PC-9 (cell line): ENCODE results near the gene NGEF. TPM values are rescaled to one million over a fixed set of nuclear protein-coding genes. Genes with fewer than 3 reads are reported as not detected.

Experiments used
- BruUV-seq: library from RNA; stranded (reverse); fragments of 400-500 nt; replicated peaks from 2 replicates; lab custom pipeline; 2021; lab: Mats Ljungman, UMichigan
- CTCF ChIA-PET: fragments of 300-600 bp; sonication (Branson Sonifier 250); formaldehyde crosslinking; loops from one replicate; lab custom pipeline; 2022; ENCODE audit warnings: antibody characterized with exemption; lab: Charles Lee
- POLR2A ChIA-PET: fragments of 300-600 bp; sonication (Branson Sonifier 250); formaldehyde crosslinking; loops from one replicate; lab custom pipeline; 2022; ENCODE audit warnings: antibody characterized with exemption; ENCODE audit not compliant: unreplicated experiment; lab: Charles Lee
- DNase-seq, 2 experiments: peaks; one replicate each; pipeline versions ENCODE4 v3.0.0 to v3.0.0-alpha.2; 2015 to 2022; ENCODE audit warnings: mixed read lengths in 1 of 2
- H2AFZ ChIP-seq: fragments of 200-600 bp; sonication (generic); 2 replicates; pipeline ENCODE4 v1.8.1; 2017; ENCODE audit warnings: antibody characterized with exemption
- H3F3A ChIP-seq: fragments of 200-600 bp; sonication (generic); 2 replicates; pipeline ENCODE4 v1.8.1; 2017; ENCODE audit warnings: antibody characterized with exemption, mild to moderate bottlenecking, low read depth; ENCODE audit not compliant: insufficient read depth
- H3K27ac ChIP-seq: fragments of 200-600 bp; sonication (generic); 2 replicates; pipeline ENCODE4 v1.6.1; 2016; ENCODE audit warnings: mixed run types
- H3K27me3 ChIP-seq: fragments of 200-600 bp; sonication (generic); 2 replicates; pipeline ENCODE4 v1.6.1; 2016; ENCODE audit warnings: low read depth, mixed run types; ENCODE audit not compliant: insufficient read depth
- H3K36me3 ChIP-seq: fragments of 200-600 bp; sonication (generic); 2 replicates; pipeline ENCODE4 v1.6.1; 2016; ENCODE audit warnings: low read depth, mixed run types
- H3K4me1 ChIP-seq: fragments of 200-600 bp; sonication (generic); replicated peaks from 2 replicates; pipeline ENCODE4 v1.6.1; 2016; ENCODE audit warnings: mixed run types; ENCODE audit not compliant: insufficient read depth
- H3K4me2 ChIP-seq: fragments of 200-600 bp; sonication (generic); 2 replicates; pipeline ENCODE4 v1.6.1; 2017; ENCODE audit warnings: mixed run types
- H3K4me3 ChIP-seq: fragments of 200-600 bp; sonication (generic); 2 replicates; pipeline ENCODE4 v1.6.1; 2016; ENCODE audit warnings: mixed run types
- H3K79me2 ChIP-seq: fragments of 200-600 bp; sonication (generic); 2 replicates; pipeline ENCODE4 v1.6.1; 2017; ENCODE audit warnings: low read depth, mixed run types
- H3K9me2 ChIP-seq: fragments of 200-600 bp; sonication (generic); 2 replicates; pipeline ENCODE4 v1.8.1; 2017; ENCODE audit warnings: mild to moderate bottlenecking; ENCODE audit not compliant: insufficient read depth
- H3K9me3 ChIP-seq: fragments of 200-600 bp; sonication (generic); 2 replicates; pipeline ENCODE4 v1.8.1; 2016; ENCODE audit warnings: low read depth; ENCODE audit not compliant: insufficient read depth
- H4K20me1 ChIP-seq: fragments of 200-600 bp; sonication (generic); 2 replicates; pipeline ENCODE4 v1.8.1; 2017; ENCODE audit not compliant: insufficient read depth
- CTCF ChIP-seq: fragments of 200-600 bp; sonication (generic); conservative IDR thresholded peaks from 2 replicates; pipeline ENCODE4 v1.6.1; 2017; ENCODE audit warnings: mixed run types, antibody characterized with exemption, mild to moderate bottlenecking, moderate library complexity
- EZH2 ChIP-seq: fragments of 200-600 bp; sonication (generic); IDR thresholded peaks from 2 replicates; pipeline ENCODE4 v1.8.0; 2017; ENCODE audit warnings: antibody characterized with exemption, low read depth
- intact Hi-C: fragments of 100-400 bp; cut with micrococcal nuclease; formaldehyde crosslinking; loops from one replicate; pipeline ENCODE4 v1.10.0; 2022; ENCODE audit not compliant: unreplicated experiment
- total RNA-seq: library from RNA; stranded (reverse); gene quantifications from 2 replicates; pipeline ENCODE4 v1.2.3, GENCODE V29; 2021

The NGEF gene
- total RNA-seq, 1 experiment from 2014 or later, result 55.3 TPM

GRCh38 chr2:233040571-233040970, 27.5 kb upstream of the NGEF start:
- intact Hi-C loops, result no loop called here
- H3K4me3 ChIP-seq, result no peak overlapping the region

GRCh38 chr2:233039846-233040530, 26.9 kb upstream of the NGEF start:
- no peak overlapping the region for H3K4me3 ChIP-seq
- no peak overlapping the region for H3K27ac ChIP-seq
- H3K4me1 ChIP-seq, result peaks cover 19% of the 10 kb centered on the region
- H3F3A ChIP-seq, result peaks cover 33% of the 10 kb centered on the region
- CTCF ChIA-PET, result no interaction called here
- no peaks in the 10 kb centered on the region for H3K27me3 ChIP-seq
- POLR2A ChIA-PET, result no interaction called here
- no peaks in the 10 kb centered on the region for H4K20me1 ChIP-seq
- no peak overlapping the region for H2AFZ ChIP-seq
- no TSS peak for BruUV-seq
- H3K36me3 ChIP-seq, result no peaks in the 10 kb centered on the region
- H3K4me2 ChIP-seq, result no peak overlapping the region
- intact Hi-C loops, result no loop called here
- no peak for TF ChIP-seq CTCF
- no peak for TF ChIP-seq EZH2
- peaks cover 17% of the 10 kb centered on the region for H3K9me3 ChIP-seq
- no peak for DNase-seq
- H3K79me2 ChIP-seq, result no peaks in the 10 kb centered on the region
- no peaks in the 10 kb centered on the region for H3K9me2 ChIP-seq

More at GRCh38 chr2:233040571-233040970, 27.5 kb upstream of the NGEF start:
- Histone ChIP-seq H4K20me1 (no peaks in the 10 kb centered on the region), H3K9me2 (no peaks in the 10 kb centered on the region), H3K4me1 (peaks cover 13% of the 10 kb centered on the region; the same call in 1 of the 2 replicates), H3K27me3 (no peaks in the 10 kb centered on the region), H3F3A (peaks cover 28% of the 10 kb centered on the region), H3K27ac (no peak overlapping the region), H3K36me3 (no peaks in the 10 kb centered on the region), H2AFZ (no peak overlapping the region), H3K9me3 (peaks cover 17% of the 10 kb centered on the region), H3K79me2 (no peaks in the 10 kb centered on the region), H3K4me2 (no peak overlapping the region)
- no TSS peak for BruUV-seq
- ChIA-PET POLR2A (no interaction called here), CTCF (interaction anchor here (0.6 kb wide), 1 partner anchor 220 kb away, joined by 3 read pairs; no protein-coding TSS in a partner anchor)
- no peak for TF ChIP-seq CTCF
- no peak for TF ChIP-seq EZH2
- no peak for DNase-seq

GRCh38 chr2:233039212-233039845, 26.3 kb upstream of the NGEF start:
- ChIA-PET CTCF (interaction anchor here (0.7 kb wide), 1 partner anchor 242 kb away, joined by 4 read pairs; no protein-coding TSS in a partner anchor), POLR2A (no interaction called here)
- intact Hi-C loops, result no loop called here
- TF ChIP-seq CTCF, result no peak
- TF ChIP-seq EZH2, result no peak
- Histone ChIP-seq H3K4me1 (peaks cover 26% of the 10 kb centered on the region), H3K9me3 (peaks cover 17% of the 10 kb centered on the region), H3K9me2 (no peaks in the 10 kb centered on the region), H3F3A (peaks cover 40% of the 10 kb centered on the region), H3K4me2 (no peak overlapping the region), H2AFZ (no peak overlapping the region), H3K27ac (no peak overlapping the region), H3K36me3 (no peaks in the 10 kb centered on the region), H3K4me3 (no peak overlapping the region), H4K20me1 (no peaks in the 10 kb centered on the region), H3K27me3 (no peaks in the 10 kb centered on the region), H3K79me2 (no peaks in the 10 kb centered on the region)
- no peak for DNase-seq
- no TSS peak for BruUV-seq
